Sciatic nerve (tissue), 2 donors: ENCODE data around the gene LRBA. TPM values are rescaled to one million over a fixed set of nuclear protein-coding genes. Genes with fewer than 3 reads are reported as not detected.
"Not testable (repeated sequence)": the region's sequence is repeated elsewhere in the genome, so short reads cannot be mapped to it uniquely, and the experiment has no call there.

Source experiments
- ATAC-seq: fragments of 200-7000 bp; cut with Tn5 transposase; one replicate; pipeline ENCODE4 v1.9.1; 2020; ENCODE audit warnings: mild to moderate bottlenecking, moderate library complexity
- DNase-seq: peaks from one replicate; pipeline ENCODE4 v3.0.0-alpha.2; 2020; ENCODE audit warnings: low spot score
- intact Hi-C: fragments of 100-400 bp; cut with DNase I; formaldehyde crosslinking; loops from one replicate; pipeline ENCODE4 v1.14.2; 2022
- total RNA-seq: library from RNA; stranded (reverse); fragmentation: NEBNext Ultra II Directional; extraction: Animal tissue kit (Norgen Biotek cat#: 25700); gene quantifications from one replicate; pipeline ENCODE4 v1.2.1, GENCODE V29; 2021
- donor health status: DM: no; HTN: no; CAD: no.
- donor health status: DM: no; HTN: no; CAD: no.

The LRBA gene
- total RNA-seq, 1 donor from 2014 or later, result 34.5 TPM

DNA sequence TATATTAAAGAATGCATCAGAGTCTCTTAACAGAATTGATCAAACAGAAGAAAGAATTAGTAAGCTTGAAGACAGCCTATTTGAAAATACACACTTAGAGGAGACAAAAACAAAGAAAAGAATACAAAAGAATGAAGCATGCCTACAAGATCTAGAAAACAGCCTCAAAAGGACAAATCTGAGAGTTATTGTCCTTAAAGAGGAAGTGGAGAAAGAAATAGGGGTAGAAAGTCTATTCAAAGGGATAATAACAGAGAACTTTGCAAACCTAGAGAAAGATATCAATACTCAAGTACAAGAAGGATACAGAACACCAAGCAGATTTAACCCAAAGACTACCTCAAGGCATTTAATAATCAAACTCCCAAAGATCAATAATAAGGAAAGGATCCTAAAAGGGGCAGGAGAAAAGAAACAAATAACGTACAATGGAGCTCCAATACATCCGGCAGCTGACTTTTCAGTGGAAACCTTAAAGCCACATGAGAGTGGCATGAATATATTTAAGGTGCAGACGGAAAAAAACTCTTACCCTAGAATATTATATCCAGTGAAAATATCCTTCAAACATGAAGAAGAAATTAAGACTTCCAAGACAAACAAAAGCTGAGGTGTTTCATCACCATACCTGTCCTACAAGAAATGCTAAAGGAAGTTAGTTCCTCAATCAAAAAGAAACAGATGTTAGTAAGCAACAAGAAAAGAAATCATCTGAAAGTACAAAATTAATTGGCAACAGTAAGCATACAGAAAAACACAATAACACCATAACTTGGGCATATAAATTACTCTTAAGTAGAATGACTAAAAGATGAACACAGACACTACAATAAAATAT is 36.1 kb downstream of the LRBA start:
- DNase-seq (no peak), ATAC-seq (no peak)
- intact Hi-C loops, result no loop called here

GRCh38 chr4:150976478-150977118 is 38.5 kb downstream of the LRBA start:
- no peak for ATAC-seq
- intact Hi-C loops, result no loop called here
- no peak for DNase-seq

DNA sequence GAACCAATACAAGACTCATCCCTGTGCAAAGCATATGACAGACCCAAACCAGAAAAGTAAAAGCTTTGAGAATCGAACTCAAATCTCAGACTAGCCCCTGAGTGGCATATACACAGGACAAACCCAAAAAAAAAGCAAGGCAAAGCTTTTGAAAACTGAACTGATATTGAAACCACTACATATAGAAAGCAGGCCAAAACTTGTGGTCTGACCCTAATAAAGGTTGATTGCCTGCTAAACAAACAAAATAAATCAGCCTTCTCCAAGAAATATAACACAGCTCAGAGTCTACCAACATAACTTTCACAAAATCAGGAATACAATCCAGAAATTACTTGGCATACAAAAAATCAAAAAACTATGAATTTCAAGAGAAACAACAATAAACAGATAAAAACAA is 40.3 kb downstream of the LRBA start:
- ATAC-seq (no peak), DNase-seq (no peak)
- intact Hi-C loops, result no loop called here

GRCh38 chr4:150974252-150974640 is 40.8 kb downstream of the LRBA start:
- intact Hi-C loops, result no loop called here
- DNase-seq, result no peak
- ATAC-seq, result no peak

DNA sequence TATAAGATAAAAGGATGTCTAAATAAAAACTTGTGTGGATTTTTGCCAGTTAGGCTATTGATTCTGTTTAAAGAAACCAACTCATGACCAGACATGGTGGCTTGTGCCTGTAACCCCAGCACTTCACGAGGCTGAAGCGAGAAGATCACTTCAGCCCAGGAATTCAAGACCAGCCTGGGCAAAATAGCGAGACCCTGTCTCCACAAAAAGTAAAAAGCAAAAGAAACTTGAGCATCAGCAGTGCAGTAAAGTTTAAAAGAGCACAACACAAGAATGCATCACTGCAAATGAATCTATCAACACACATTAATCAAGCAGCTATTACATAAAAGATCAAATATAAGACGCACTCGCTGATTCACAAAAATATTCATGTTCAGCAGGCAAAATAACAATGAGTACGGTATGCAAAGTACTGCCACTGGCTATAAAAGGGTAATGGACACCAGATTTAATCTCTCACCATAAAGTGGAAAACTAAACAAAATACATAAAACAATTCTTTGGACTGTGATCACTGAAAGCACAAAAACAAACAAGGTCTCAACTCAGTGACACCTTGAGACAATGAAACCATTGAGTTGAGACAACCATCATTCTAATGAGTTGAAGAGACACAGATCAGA is 41.3 kb downstream of the LRBA start:
- DNase-seq (no peak), ATAC-seq (no peak)
- intact Hi-C loops, result no loop called here

GRCh38 chr4:150972592-150972991 is 42.5 kb downstream of the LRBA start:
- no peak for DNase-seq
- intact Hi-C loops, result no loop called here
- ATAC-seq, result no peak

GRCh38 chr4:150971901-150972300 is 43.2 kb downstream of the LRBA start:
- ATAC-seq (no peak), DNase-seq (no peak)
- intact Hi-C loops, result no loop called here

GRCh38 chr4:150970685-150971151 is 44.4 kb downstream of the LRBA start:
- no peak for ATAC-seq
- intact Hi-C loops, result no loop called here

DNA sequence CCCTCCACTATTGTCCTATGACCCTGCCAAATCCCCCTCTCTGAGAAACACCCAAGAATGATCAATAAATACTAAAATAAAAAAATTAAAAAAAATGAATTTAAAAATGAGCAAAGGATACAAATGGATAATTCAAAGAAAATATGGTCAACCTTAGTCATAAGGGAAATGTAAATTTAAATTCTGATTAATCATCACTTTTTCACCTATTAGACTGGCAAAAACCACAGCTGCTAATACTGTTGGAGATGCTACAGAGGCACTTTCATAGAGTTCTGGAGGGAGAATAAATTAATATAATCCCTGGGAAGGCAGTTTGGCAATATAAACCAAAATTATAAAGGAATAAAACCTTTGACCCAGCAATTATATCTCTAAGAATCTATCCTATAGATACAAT is 50.3 kb downstream of the LRBA start:
- ATAC-seq (no peak), DNase-seq (no peak)
- intact Hi-C loops, result no loop called here

More at GRCh38 chr4:150970685-150971151, 44.4 kb downstream of the LRBA start:
- DNase-seq, result no peak

- intact Hi-C loops, ATAC-seq, DNase-seq: not testable (repeated sequence)
Observed at GRCh38 chr4:150963602-150964345, 51.3 kb downstream of the LRBA start.

GRCh38 chr4:150962245-150962644 is 52.8 kb downstream of the LRBA start:
- DNase-seq (no peak), ATAC-seq (no peak)
- intact Hi-C loops, result no loop called here

DNA sequence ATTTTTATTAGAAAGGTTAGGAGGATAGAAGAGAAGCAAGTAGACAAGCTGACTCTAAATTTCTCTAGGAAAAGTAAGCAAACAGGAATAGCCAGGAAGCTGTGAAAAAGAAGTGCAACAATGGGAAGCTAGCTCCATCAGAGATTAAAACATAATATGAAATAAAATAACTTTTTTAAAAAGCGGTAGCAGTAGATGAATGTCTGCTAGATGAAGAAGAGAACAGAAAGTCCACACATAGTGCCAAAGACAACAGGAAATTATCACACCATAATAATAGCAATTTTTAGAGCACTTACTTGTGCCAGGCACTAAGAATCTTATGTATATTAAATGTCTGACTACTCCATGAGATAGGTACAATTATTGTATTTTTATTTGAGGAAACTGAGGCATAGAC is 53.5 kb downstream of the LRBA start:
- DNase-seq (no peak), ATAC-seq (peak; percentile 30)
- intact Hi-C loops, result no loop called here

DNA sequence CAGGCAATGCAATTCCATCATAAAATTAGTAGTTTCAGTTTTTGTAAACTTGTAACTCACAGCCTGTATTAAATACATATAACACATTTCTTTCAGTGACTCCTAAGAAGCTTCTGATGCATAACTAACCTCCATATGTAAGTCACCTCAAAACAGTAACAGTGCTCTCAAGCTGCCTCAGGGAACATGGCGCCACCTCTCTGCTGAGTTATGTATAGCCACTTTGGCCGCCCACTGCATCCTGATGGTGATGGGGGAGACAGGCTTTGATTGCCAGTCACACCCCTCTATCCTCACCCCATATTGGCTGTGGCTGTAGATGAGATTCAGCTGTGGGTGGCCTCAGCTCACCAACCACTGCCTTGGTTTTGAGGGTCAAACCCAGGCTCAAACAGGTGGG is 54.3 kb downstream of the LRBA start:
- intact Hi-C loops, result no loop called here
- DNase-seq, result no peak
- no peak for ATAC-seq

DNA sequence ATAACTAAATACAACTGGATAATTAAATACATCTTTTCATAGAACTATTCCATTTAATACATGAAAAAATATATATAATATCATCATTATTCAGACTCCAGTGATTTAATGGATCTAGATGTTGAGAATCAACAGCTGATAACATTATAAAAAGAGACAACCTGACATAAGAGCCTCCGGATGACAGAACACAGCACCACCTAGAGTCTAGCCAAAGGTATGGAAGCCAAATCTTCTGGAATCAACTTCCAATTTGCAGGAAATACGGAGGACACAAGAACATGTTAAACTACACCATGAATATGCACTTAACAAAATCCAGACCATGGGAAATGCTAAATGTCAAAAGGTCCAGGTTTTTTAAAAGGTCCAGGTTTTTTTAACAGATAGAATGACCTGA is 55.0 kb downstream of the LRBA start:
- intact Hi-C loops, result no loop called here
- no peak for ATAC-seq
- no peak for DNase-seq

DNA sequence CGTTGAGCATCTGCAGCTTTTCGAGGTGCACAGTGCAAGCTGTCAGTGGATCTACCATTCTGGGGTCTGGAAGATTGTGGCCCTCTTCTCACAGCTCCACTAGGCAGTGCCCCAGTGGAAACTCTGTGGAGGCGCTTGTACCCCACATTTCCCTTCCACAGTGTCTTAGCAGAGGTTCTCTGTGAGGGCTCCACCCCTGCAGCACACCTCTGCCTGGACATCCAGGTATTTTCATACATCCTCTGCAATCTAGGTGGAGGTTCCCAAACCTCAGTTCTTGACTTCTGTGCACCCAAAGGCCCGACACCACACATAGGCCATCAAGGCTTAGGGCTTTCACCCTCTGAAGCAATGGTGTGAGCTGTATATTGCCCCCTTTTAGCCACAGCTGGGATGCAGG is 57.1 kb downstream of the LRBA start:
- ATAC-seq, DNase-seq, intact Hi-C loops: not testable (repeated sequence)

GRCh38 chr4:150957095-150957494 is 58.0 kb downstream of the LRBA start:
- ATAC-seq, intact Hi-C loops, DNase-seq: not testable (repeated sequence)

GRCh38 chr4:150953916-150954315 is 61.2 kb downstream of the LRBA start:
- intact Hi-C loops, ATAC-seq, DNase-seq: not testable (repeated sequence)

GRCh38 chr4:150952167-150952845 is 62.8 kb downstream of the LRBA start:
- intact Hi-C loops, result no loop called here
- ATAC-seq (no peak), DNase-seq (no peak)
